ENCODE results near the gene CLTB. TPM values are rescaled to one million over a fixed set of nuclear protein-coding genes. Genes with fewer than 3 reads are reported as not detected.

The CLTB gene
- total RNA-seq, 1 donor from 2014 or later: 117 TPM

DNA sequence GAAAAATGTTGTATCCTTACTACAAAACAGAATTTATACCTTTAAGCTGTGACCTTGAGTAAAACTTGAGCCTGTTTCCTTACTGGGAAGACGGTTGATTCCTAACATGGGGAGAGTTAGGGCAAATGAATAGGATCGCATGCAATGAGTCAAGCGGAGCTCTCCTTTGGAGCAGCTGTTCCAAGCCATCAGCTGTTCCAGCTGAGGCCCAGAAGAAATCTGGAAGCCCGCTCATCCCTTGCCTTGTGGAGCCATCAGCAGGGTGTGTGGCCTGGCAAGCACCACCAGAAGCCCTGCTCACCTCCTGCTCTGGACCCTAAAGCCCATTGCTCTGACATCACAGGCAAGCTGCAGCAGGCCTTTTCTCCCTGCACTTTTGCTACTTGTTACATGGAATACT lies 62.8 kb downstream of the CLTB start:
- H3K27me3 Mint-ChIP-seq (ENCODE audit: low read depth, unreplicated experiment): no peaks in the 10 kb centered on the region
- Histone ChIP-seq H3K27me3 (ENCODE audit: insufficient read depth, low read length) (no peaks in the 10 kb centered on the region), H3K27ac (ENCODE audit: low read depth, low read length) (no peak overlapping the region), H3K9me3 (ENCODE audit: insufficient read depth, low read depth, low read length) (no peaks in the 10 kb centered on the region), H3K36me3 (ENCODE audit: insufficient read depth, low read length) (peaks cover 49% of the 10 kb centered on the region), H3K4me1 (ENCODE audit: insufficient read depth, low read length) (no peaks in the 10 kb centered on the region), H2AFZ (ENCODE audit: low read depth, low read length) (no peak overlapping the region), H3K4me3 (ENCODE audit: insufficient read depth, low read depth, low read length) (no peak overlapping the region), H3K79me2 (ENCODE audit: insufficient read depth, low read length) (peaks cover 87% of the 10 kb centered on the region), H3K4me2 (ENCODE audit: low read length) (no peak overlapping the region), H3K9ac (ENCODE audit: low read length) (no peak overlapping the region), H4K20me1 (ENCODE audit: insufficient read depth, low read length) (peaks cover 81% of the 10 kb centered on the region)
- DNase-seq (ENCODE audit: low read depth) (no peak), FAIRE-seq (no peak)
- no peaks in the 10 kb centered on the region for H3K9me3 Mint-ChIP-seq (ENCODE audit: unreplicated experiment)
- no peak overlapping the region for H3K27ac Mint-ChIP-seq (ENCODE audit: unreplicated experiment)
- TF ChIP-seq EZH2 (IDR thresholded peaks at IDR 0.05; ENCODE audit: insufficient read depth, low read length): no peak
- TF ChIP-seq, protein P1, sequence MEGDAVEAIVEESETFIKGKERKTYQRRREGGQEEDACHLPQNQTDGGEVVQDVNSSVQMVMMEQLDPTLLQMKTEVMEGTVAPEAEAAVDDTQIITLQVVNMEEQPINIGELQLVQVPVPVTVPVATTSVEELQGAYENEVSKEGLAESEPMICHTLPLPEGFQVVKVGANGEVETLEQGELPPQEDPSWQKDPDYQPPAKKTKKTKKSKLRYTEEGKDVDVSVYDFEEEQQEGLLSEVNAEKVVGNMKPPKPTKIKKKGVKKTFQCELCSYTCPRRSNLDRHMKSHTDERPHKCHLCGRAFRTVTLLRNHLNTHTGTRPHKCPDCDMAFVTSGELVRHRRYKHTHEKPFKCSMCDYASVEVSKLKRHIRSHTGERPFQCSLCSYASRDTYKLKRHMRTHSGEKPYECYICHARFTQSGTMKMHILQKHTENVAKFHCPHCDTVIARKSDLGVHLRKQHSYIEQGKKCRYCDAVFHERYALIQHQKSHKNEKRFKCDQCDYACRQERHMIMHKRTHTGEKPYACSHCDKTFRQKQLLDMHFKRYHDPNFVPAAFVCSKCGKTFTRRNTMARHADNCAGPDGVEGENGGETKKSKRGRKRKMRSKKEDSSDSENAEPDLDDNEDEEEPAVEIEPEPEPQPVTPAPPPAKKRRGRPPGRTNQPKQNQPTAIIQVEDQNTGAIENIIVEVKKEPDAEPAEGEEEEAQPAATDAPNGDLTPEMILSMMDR (IDR thresholded peaks at IDR 0.05; ENCODE audit: insufficient read depth, low read depth, low read length): no peak
- H3K36me3 Mint-ChIP-seq (ENCODE audit: low read depth, unreplicated experiment): peaks cover 35% of the 10 kb centered on the region
- peaks cover 7% of the 10 kb centered on the region for H3K4me1 Mint-ChIP-seq (ENCODE audit: low read depth, unreplicated experiment)
- no peak overlapping the region for H3K4me3 Mint-ChIP-seq (ENCODE audit: unreplicated experiment)

DNA sequence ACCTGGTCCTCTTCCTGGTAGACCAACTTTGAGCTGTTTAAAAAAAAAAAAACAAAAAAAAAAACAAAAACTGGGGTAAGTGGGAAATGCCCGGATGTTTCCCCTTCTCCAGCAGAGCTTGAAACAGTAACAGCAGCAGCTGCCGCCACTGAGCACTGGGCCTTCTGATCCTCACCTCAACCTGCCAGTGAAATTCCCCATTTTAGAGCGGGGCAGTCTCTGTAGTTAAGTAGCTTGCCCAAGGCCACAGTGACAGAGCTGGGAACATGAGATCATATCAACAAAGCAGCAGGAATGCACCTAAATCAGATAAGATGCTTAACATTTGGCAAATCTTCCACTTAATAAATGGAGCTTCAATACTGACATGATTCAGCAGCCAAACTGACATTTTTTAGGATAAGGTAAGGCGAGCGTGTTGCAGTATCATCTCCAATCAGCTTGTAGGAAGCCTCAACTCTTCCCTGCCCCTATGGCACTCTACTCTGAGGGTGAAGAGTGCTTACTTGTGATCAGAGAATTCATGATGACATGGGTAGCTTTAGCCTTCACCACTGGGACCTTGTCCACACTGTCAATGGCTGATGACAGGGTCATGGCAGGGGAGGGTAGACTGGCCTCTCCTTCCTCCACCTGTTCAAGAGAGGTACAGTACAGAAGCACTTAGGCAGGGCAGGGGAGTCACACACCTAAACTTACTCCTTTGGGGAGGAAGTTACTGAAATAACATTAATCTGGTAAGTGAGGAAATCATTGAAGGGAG lies 64.0 kb downstream of the CLTB start:
- no peak overlapping the region for H3K27ac ChIP-seq (ENCODE audit: low read depth, low read length)
- TF ChIP-seq EZH2 (IDR thresholded peaks at IDR 0.05; ENCODE audit: insufficient read depth, low read length): no peak
- TF ChIP-seq, protein P1 (IDR thresholded peaks at IDR 0.05; ENCODE audit: insufficient read depth, low read depth, low read length): no peak
- FAIRE-seq (no peak), DNase-seq (ENCODE audit: low read depth) (no peak)
- Mint-ChIP-seq H3K27ac (ENCODE audit: unreplicated experiment) (no peak overlapping the region), H3K4me1 (ENCODE audit: low read depth, unreplicated experiment) (peaks cover 7% of the 10 kb centered on the region), H3K36me3 (ENCODE audit: low read depth, unreplicated experiment) (peaks cover 39% of the 10 kb centered on the region), H3K4me3 (ENCODE audit: unreplicated experiment) (no peak overlapping the region), H3K9me3 (ENCODE audit: unreplicated experiment) (no peaks in the 10 kb centered on the region), H3K27me3 (ENCODE audit: low read depth, unreplicated experiment) (no peaks in the 10 kb centered on the region)
- no peak overlapping the region for H2AFZ ChIP-seq (ENCODE audit: low read depth, low read length)
- peaks cover 78% of the 10 kb centered on the region for H4K20me1 ChIP-seq (ENCODE audit: insufficient read depth, low read length)
- H3K4me2 ChIP-seq (ENCODE audit: low read length): no peak overlapping the region
- H3K9me3 ChIP-seq (ENCODE audit: insufficient read depth, low read depth, low read length): no peaks in the 10 kb centered on the region
- no peaks in the 10 kb centered on the region for H3K4me1 ChIP-seq (ENCODE audit: insufficient read depth, low read length)
- H3K9ac ChIP-seq (ENCODE audit: low read length): no peak overlapping the region
- H3K27me3 ChIP-seq (ENCODE audit: insufficient read depth, low read length): no peaks in the 10 kb centered on the region
- no peak overlapping the region for H3K4me3 ChIP-seq (ENCODE audit: insufficient read depth, low read depth, low read length)
- H3K36me3 ChIP-seq (ENCODE audit: insufficient read depth, low read length): peaks cover 55% of the 10 kb centered on the region
- H3K79me2 ChIP-seq (ENCODE audit: insufficient read depth, low read length): peaks cover 77% of the 10 kb centered on the region

DNA sequence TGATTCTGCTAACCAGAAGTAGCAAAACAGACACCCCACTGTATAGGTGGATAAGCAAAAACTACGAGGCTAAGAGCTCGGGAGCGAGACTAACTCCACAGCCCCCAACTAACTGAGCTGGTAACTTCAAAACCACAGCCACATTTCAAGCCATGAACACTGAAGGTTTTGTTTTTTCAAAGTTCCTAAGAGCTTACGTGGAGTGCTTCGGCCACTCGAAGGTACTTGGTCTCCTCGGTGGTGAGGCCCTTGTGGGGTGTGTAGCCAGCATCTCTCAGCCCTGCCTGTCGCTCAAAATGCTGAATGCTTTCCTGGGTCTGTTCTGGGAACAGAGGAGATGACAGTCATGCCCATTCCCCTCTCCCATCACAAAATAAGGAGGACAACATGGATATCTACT lies 65.9 kb downstream of the CLTB start:
- no peaks in the 10 kb centered on the region for H3K9me3 ChIP-seq (ENCODE audit: insufficient read depth, low read depth, low read length)
- Mint-ChIP-seq H3K4me1 (ENCODE audit: low read depth, unreplicated experiment) (peaks cover 7% of the 10 kb centered on the region), H3K36me3 (ENCODE audit: low read depth, unreplicated experiment) (peaks cover 42% of the 10 kb centered on the region), H3K27ac (ENCODE audit: unreplicated experiment) (no peak overlapping the region), H3K4me3 (ENCODE audit: unreplicated experiment) (no peak overlapping the region), H3K9me3 (ENCODE audit: unreplicated experiment) (no peaks in the 10 kb centered on the region), H3K27me3 (ENCODE audit: low read depth, unreplicated experiment) (no peaks in the 10 kb centered on the region)
- H3K4me3 ChIP-seq (ENCODE audit: insufficient read depth, low read depth, low read length): no peak overlapping the region
- TF ChIP-seq, protein P1 (IDR thresholded peaks at IDR 0.05; ENCODE audit: insufficient read depth, low read depth, low read length): no peak
- TF ChIP-seq EZH2 (IDR thresholded peaks at IDR 0.05; ENCODE audit: insufficient read depth, low read length): no peak
- H3K4me1 ChIP-seq (ENCODE audit: insufficient read depth, low read length): no peaks in the 10 kb centered on the region
- no peak overlapping the region for H3K4me2 ChIP-seq (ENCODE audit: low read length)
- DNase-seq (ENCODE audit: low read depth): peak; percentile 30
- FAIRE-seq: no peak
- H3K79me2 ChIP-seq (ENCODE audit: insufficient read depth, low read length): peaks cover 59% of the 10 kb centered on the region
- H2AFZ ChIP-seq (ENCODE audit: low read depth, low read length): no peak overlapping the region
- peaks cover 60% of the 10 kb centered on the region for H3K36me3 ChIP-seq (ENCODE audit: insufficient read depth, low read length)
- H4K20me1 ChIP-seq (ENCODE audit: insufficient read depth, low read length): peaks cover 60% of the 10 kb centered on the region
- no peak overlapping the region for H3K27ac ChIP-seq (ENCODE audit: low read depth, low read length)
- no peak overlapping the region for H3K9ac ChIP-seq (ENCODE audit: low read length)
- H3K27me3 ChIP-seq (ENCODE audit: insufficient read depth, low read length): no peaks in the 10 kb centered on the region
